Measurements from ENCODE around the gene RNF207. TPM values are rescaled to one million over a fixed set of nuclear protein-coding genes. Genes with fewer than 3 reads are reported as not detected.

RNF207 gene
- total RNA-seq, 2 experiments from 2014 or later, result 12.4 to 36.7 TPM

DNA sequence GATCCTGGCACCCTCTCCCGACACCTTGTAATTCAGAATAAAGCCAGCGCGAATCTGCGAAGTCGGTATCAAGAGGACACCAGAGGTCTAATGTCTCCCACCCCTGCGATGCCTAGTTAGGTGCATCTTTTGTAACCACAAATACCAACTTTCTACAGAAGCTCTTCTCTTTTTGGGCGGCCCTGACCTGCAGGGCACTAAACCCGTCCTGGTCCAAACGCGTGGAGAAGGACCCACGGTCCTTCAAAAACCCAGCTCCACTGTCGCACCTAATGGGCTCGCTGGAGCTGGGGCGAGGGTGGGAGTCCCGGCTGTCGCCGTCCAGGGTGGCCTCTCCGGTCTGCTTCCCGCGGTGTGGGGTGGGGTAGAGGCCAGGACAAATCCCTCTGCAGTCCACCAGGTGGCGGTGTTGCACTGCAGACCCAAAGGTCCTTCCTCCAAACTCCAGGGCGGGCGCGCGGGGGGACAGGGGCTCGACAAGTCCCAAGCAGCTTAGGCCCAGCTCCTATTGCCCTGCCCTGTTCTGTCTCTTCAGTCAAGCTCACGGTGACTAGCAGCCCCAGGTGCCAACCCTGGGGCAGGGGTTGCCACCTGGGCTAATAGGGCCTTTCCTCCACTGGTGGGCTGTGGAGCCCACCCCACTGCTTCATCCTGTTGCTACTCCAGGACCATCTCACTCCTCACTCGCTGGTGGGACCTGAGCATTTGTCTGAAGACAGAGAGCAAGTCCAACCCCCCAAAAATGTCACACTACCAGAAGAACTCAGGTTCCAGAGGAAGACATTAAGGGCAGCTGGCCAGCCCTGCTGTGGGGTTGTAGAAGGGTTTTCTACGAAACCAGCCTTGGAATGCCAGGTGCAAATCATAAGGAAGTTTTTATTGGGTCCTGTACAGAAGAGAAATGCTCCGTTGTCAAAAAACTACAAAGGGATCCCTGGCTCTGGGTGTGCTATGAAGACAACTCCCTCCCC lies 40.9 kb downstream of the RNF207 start:
- CTCF ChIA-PET, result interaction anchor here (0.5 to 6.2 kb wide), 50 partner anchors 9 to 246 kb away, joined by 3 to 68 read pairs (median 5); partner anchors contain the start of genes ACOT7, GPR153, HES2 and ICMT
- Mint-ChIP-seq H3K36me3 (no peaks in the 10 kb centered on the region), H3K27me3 (peaks cover 66% of the 10 kb centered on the region), H3K4me1 (peaks cover 13% of the 10 kb centered on the region), H3K27ac (no peak overlapping the region), H3K9me3 (ENCODE audit: low read depth) (no peaks in the 10 kb centered on the region), H3K4me3 (peak overlapping the region; percentile 42)
- DNase-seq (peak; percentile 85), ATAC-seq (peak; percentile 60)

DNA sequence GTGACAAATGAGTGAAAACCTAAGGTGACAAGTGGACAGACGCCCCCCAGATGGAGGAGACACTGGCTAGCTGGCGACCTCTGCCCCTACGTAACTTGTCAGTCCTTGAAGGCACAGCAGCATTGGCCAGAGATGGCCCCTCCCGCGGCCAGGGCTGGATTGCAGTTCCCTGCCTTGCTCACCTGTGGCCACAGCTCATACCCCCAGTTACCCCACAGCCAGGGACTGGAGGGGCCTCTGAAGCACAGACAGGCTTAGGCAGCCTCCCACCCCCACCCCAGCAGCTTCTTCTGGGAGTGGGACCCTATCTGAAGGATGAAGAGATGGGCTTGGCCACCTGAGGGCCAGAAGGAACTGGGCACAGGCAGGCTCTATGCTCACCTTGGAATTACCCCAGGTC lies 41.7 kb downstream of the RNF207 start:
- H3K9me3 Mint-ChIP-seq (ENCODE audit: low read depth), result no peaks in the 10 kb centered on the region
- H3K27ac Mint-ChIP-seq, result no peak overlapping the region
- no peaks in the 10 kb centered on the region for H3K36me3 Mint-ChIP-seq
- DNase-seq (no peak), ATAC-seq (no peak)
- peaks cover 13% of the 10 kb centered on the region for H3K4me1 Mint-ChIP-seq
- no peak overlapping the region for H3K4me3 Mint-ChIP-seq
- CTCF ChIA-PET, result interaction anchor here (0.7 to 6.2 kb wide), 26 partner anchors 9 to 220 kb away, joined by 3 to 68 read pairs (median 8); partner anchors contain the start of genes ACOT7, GPR153, HES2 and ICMT
- H3K27me3 Mint-ChIP-seq, result peaks cover 68% of the 10 kb centered on the region

DNA sequence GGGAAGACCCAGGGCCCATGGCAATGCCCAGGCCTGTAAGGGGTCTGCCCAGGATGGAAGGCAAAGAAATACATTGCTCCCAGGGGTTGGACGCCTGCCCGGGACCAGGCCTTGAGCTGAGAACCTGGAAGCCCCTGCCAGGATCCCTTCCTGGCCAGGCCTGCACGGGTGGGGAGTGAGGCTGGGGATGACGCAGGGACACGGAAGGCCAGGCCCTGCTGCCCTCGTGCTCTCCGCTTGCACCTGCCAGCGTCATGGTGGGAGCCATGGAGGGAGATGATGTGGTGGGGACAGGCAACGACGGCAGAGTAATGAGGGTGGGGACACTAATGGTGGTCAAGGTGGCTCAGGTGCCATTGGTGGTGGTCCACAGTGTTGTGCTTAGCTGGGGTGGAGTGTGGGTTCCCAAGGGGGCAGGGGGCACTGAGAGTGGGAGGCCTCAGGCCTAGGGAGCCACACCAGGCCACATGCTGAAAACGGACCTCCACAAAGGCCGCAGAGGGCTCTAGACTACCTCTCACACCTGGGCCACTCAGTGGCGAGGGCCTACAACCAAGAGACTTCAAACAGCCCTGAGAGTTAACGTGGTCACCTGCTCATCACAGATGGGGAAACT lies 42.4 kb downstream of the RNF207 start:
- no peak for DNase-seq
- no peaks in the 10 kb centered on the region for H3K36me3 Mint-ChIP-seq
- H3K27ac Mint-ChIP-seq, result no peak overlapping the region

DNA sequence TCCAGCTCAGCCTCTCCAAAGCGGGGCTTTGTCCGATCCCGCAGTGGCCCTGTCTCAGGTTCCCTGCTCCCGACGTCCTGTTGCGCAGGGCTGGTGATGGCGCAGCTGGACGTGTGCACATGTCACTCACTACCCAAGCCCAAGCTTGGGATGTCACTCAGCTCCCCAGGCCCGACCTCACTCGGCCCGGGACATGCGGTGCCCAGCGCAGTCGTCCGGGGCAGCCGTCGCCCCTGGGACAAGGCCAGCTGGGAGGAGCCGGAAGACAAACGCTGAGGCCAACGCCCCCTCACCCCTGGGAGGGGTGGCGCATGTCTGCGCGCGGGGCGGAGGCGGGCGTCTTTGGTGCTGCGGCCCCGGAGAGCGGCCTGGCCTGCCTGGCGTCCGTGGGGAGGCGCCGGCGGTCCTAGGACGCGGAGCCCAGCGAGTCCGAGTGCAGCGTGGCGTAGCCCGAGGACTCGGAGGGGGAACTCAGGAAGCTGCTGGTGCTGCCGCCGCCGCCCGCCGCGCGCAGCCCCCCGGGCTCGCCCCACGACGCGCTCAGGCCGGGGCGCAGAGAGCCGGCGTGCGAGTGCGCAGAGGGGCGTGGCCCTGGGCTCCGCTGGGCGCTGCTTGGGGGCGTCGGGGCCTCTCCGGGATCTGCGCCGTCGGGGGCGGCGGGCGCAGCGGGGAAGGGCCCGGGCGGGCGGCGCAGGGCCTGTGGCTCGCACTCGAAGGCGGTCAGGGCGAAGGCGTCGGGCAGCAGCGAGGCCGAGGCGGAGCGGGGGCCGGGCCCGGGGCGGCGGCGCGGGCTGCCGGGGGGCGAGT lies 43.2 kb downstream of the RNF207 start:
- Mint-ChIP-seq H3K27ac (no peak overlapping the region), H3K4me3 (no peak overlapping the region), H3K36me3 (no peaks in the 10 kb centered on the region), H3K9me3 (ENCODE audit: low read depth) (no peaks in the 10 kb centered on the region), H3K4me1 (peaks cover 13% of the 10 kb centered on the region), H3K27me3 (peaks cover 55% of the 10 kb centered on the region)
- ATAC-seq (no peak), DNase-seq (no peak)
- CTCF ChIA-PET, result interaction anchor here (1.4 to 6.2 kb wide), 6 partner anchors 13 to 190 kb away, joined by 3 to 68 read pairs (median 34); partner anchors contain the start of gene ICMT

More for the DNA sequence above, 42.4 kb downstream of the RNF207 start:
- CTCF ChIA-PET, result interaction anchor here (0.8 to 6.2 kb wide), 15 partner anchors 8 to 219 kb away, joined by 3 to 68 read pairs (median 12); partner anchors contain the start of genes ACOT7 and ICMT
- Mint-ChIP-seq H3K4me1 (peaks cover 13% of the 10 kb centered on the region), H3K9me3 (ENCODE audit: low read depth) (no peaks in the 10 kb centered on the region), H3K4me3 (no peak overlapping the region), H3K27me3 (peaks cover 63% of the 10 kb centered on the region)
- no peak for ATAC-seq

DNA sequence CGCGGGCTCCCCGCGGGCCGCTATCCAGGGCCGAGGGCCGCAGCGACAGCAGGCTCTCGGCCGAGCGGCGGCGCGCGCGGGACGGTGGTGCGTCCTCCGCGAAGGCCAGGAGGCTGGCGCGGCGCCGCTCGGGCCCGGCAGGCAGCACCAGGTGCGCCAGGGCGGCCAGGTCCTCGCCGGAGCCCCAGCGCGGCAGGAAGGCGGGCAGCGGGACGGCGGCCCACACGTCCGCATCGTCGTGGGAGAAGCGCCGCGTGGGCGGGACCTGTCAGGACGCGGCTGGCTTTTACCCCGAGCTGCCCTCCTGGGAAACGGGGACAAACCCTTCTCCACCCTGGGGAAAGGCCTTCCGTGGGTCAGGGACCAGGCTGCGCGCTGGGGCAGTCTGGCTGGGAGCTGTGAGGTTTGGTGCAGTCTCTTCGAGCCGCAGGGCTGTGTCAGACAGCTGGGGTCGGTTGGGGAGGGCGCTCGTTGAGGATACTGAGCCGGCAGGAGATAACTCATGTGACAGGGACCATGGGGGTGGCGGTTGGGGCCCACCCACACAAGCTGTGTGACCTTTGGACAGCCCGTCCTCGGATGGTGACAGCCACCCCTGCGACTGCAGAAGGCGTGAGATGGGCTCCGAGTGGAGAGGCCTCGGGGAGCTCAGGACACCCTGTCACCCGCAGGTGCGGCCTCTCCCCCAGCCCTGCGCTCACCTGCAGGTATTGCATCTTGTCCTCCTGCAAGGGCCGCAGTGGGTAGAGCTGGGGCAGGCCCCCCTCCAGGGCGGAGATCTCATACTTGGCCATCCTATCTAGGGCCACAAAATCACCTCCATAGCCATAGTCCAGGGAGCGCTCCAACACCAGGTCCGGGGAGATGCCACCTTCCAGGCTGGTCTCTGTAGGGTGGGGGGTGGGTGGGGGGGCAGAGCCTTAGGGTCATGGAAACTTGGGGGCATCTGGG lies 44.1 kb downstream of the RNF207 start:
- H3K9me3 Mint-ChIP-seq (ENCODE audit: low read depth), result no peaks in the 10 kb centered on the region
- H3K4me1 Mint-ChIP-seq, result peaks cover 13% of the 10 kb centered on the region
- CTCF ChIA-PET, result interaction anchor here (0.7 to 6.2 kb wide), 5 partner anchors 92 to 189 kb away, joined by 3 to 68 read pairs (median 6); partner anchors contain the start of gene HES2
- no peak overlapping the region for H3K27ac Mint-ChIP-seq
- H3K27me3 Mint-ChIP-seq, result peaks cover 49% of the 10 kb centered on the region
- no peaks in the 10 kb centered on the region for H3K36me3 Mint-ChIP-seq
- DNase-seq (no peak), ATAC-seq (no peak)
- no peak overlapping the region for H3K4me3 Mint-ChIP-seq

DNA sequence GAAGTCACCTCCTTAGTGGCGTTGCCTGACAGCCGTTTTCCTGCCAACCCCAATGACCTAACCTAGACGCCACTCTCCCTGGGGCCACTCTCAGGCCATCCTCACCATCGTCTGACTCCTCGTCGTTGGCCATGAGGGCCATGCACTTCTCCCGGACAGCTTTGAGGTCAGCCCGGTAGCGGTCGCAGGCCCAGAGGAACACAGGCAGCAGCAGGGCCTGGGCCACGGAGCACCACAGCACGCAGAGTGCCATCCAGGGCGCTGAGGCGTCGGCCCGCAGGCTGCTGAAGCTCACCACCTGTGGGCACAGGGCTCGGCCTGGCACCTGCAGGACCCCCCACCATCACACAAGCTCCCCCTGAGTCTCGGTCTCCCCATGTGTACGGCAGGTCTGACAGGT lies 45.3 kb downstream of the RNF207 start:
- H3K27ac Mint-ChIP-seq, result no peak overlapping the region
- peaks cover 10% of the 10 kb centered on the region for H3K4me1 Mint-ChIP-seq
- ATAC-seq (no peak), DNase-seq (no peak)
- peaks cover 46% of the 10 kb centered on the region for H3K27me3 Mint-ChIP-seq
- H3K9me3 Mint-ChIP-seq (ENCODE audit: low read depth), result no peaks in the 10 kb centered on the region
- no peaks in the 10 kb centered on the region for H3K36me3 Mint-ChIP-seq
- no peak overlapping the region for H3K4me3 Mint-ChIP-seq
- CTCF ChIA-PET, result interaction anchor here (1.0 to 6.2 kb wide), 3 partner anchors 91 to 154 kb away, joined by 3 to 63 read pairs (median 4); no protein-coding TSS in a partner anchor

DNA sequence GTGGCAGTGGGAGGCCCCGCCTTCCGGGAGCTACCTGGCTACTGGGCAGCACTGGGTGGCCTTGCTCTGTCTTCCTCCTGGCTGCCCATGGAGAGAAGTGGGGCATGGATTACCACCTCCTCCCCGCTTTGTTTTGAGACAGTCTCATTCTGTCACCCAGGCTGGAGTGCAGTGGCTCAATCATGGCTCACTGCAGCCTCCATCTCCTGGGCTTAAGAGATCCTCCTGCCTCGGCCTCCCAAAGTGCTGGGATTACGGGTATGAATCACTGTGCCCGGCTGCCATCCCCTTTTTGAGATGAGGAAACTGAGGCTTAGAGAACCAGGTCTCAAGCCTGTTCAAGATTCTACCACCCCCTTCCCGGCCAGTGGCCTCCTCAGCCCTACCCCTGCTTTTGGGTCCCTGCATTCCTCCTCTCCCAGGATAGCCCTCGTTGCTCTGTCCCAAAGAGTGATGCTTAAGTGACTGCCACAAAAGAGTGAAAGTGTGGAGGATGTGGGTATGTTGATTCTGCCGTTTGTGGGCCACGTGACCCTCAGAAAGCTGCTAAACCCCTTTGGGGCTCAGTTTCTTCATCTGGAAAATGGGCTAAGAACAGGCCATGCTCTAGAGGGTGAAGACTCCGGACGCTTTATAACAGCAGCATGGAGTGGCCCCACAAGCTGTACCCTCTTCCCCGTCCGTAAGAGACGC lies 45.9 kb downstream of the RNF207 start:
- Mint-ChIP-seq H3K9me3 (ENCODE audit: low read depth) (no peaks in the 10 kb centered on the region), H3K4me1 (peaks cover 5% of the 10 kb centered on the region), H3K27me3 (peaks cover 41% of the 10 kb centered on the region), H3K4me3 (no peak overlapping the region), H3K36me3 (no peaks in the 10 kb centered on the region), H3K27ac (no peak overlapping the region)
- no peak for DNase-seq
- CTCF ChIA-PET, result interaction anchor here (1.3 to 6.2 kb wide), 3 partner anchors 91 to 171 kb away, joined by 3 to 63 read pairs (median 3); no protein-coding TSS in a partner anchor
- ATAC-seq, result no peak

DNA sequence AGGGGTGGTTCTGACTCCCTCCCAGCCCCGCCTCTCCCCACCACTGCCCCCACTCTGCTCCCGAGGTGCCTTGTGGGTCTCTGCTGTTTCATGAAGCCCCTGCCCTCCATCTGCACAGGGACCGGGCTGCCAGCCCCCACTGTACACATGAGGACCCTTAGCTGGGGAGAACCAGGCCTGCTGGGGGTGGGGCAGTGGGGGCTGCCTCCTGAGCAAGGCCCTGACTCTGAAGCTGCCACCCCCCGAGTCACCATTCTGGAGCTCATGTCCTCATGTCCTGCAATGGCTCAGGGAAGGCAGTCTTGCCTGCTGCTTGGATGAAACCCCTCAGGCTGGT lies 46.4 kb downstream of the RNF207 start:
- Mint-ChIP-seq H3K4me3 (no peak overlapping the region), H3K36me3 (no peaks in the 10 kb centered on the region), H3K9me3 (ENCODE audit: low read depth) (no peaks in the 10 kb centered on the region), H3K27ac (no peak overlapping the region), H3K27me3 (peaks cover 36% of the 10 kb centered on the region), H3K4me1 (peaks cover 5% of the 10 kb centered on the region)
- CTCF ChIA-PET, result interaction anchor here (1.3 kb wide), 1 partner anchor 171 kb away, joined by 3 read pairs; no protein-coding TSS in a partner anchor
- ATAC-seq (no peak), DNase-seq (no peak)

DNA sequence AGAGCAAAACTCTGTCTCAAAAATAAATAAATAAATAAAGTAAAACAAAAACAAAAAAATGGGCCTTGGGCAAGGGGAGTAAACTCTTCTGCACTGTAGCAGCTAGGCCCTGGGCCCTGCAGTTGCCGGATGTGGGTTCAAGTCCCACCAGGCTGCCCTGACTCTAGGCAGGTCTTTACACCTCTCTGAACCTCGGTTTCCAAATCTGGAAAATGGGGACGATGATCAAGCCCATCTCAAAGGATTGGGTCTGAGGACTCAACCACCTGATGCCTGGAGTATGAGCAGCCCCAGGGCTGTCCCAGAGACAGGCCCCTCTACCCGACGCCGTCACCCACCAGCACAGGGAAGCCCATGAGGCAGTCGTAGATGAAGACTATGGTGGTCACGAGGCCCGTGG lies 47.5 kb downstream of the RNF207 start:
- Mint-ChIP-seq H3K36me3 (no peaks in the 10 kb centered on the region), H3K9me3 (ENCODE audit: low read depth) (no peaks in the 10 kb centered on the region), H3K4me3 (no peak overlapping the region), H3K27ac (no peak overlapping the region), H3K27me3 (peaks cover 27% of the 10 kb centered on the region), H3K4me1 (peaks cover 5% of the 10 kb centered on the region)
- no peak for DNase-seq
- CTCF ChIA-PET, result no interaction called here
- no peak for ATAC-seq

DNA sequence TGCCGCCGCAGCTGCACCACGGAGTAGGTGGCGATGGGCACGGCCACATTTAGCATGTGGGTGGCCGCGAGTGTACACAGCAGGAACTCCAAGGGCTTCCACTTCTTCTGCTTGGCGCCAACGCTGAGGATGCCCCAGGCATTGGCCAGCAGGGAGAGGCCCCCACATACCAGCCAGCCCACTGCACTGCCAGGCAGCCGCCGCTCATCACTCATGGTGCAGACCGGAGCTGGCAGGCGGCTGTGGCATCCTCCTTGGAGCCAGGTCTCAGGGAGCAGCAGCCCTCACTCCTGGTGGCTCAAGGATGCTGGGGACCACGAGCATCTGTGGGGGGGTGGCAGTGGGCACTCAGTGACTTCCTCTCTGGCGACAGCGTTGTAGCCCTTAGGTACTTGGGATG lies 48.8 kb downstream of the RNF207 start:
- Mint-ChIP-seq H3K4me1 (peaks cover 3% of the 10 kb centered on the region), H3K27me3 (peaks cover 32% of the 10 kb centered on the region), H3K9me3 (ENCODE audit: low read depth) (no peaks in the 10 kb centered on the region), H3K36me3 (no peaks in the 10 kb centered on the region), H3K27ac (no peak overlapping the region), H3K4me3 (no peak overlapping the region)
- CTCF ChIA-PET, result interaction anchor here (0.7 kb wide), 1 partner anchor 1543 kb away, joined by 5 read pairs; no protein-coding TSS in a partner anchor
- ATAC-seq, result no peak
- DNase-seq, result no peak

DNA sequence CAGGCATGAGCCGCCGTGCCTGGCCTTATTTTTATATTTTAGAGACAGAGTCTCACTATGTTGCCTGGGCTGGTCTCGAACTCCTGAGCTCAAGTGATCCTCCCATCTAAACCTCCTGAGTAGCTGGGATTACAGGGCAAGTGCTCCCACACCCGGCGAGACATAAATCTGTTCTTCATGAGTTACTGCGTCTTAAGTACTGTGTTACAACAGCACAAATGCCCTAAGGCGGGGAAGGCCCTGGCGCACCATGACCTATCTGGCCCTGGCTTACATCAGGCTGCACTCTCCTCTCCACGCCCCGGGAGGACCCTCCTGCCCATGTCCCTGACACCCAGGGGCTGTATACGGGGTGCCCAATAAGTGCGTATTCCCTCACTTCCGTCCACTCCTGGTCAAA lies 50.7 kb downstream of the RNF207 start:
- peaks cover 15% of the 10 kb centered on the region for H3K27me3 Mint-ChIP-seq
- H3K36me3 Mint-ChIP-seq, result no peaks in the 10 kb centered on the region
- ATAC-seq (no peak), DNase-seq (no peak)
- no peaks in the 10 kb centered on the region for H3K9me3 Mint-ChIP-seq (ENCODE audit: low read depth)
- H3K4me3 Mint-ChIP-seq, result no peak overlapping the region
- no peaks in the 10 kb centered on the region for H3K4me1 Mint-ChIP-seq
- H3K27ac Mint-ChIP-seq, result no peak overlapping the region
- CTCF ChIA-PET, result interaction anchor here (2.3 kb wide), 1 partner anchor 10 kb away, joined by 12 read pairs; no protein-coding TSS in a partner anchor

Data from activated CD8-positive, alpha-beta memory T cell treated with anti-CD3 and anti-CD28 coated beads, Interleukin-2, amount 10 ng/mL, durations not matched to agents 7 days and 5 days (primary cell).